H9 (cell line): ENCODE data around the gene ARHGEF9. TPM values are rescaled to one million over a fixed set of nuclear protein-coding genes. Genes with fewer than 3 reads are reported as not detected.

Source experiments
- DNase-seq: peaks from one replicate; pipeline ENCODE4 v3.0.0-alpha.2; 2017
- H2AFZ ChIP-seq: one replicate; pipeline ENCODE4 v1.6.1; 2013; ENCODE audit warnings: mild to moderate bottlenecking, low read length, control low read depth, moderate library complexity
- H2AK5ac ChIP-seq: 2 replicates; pipeline ENCODE4 v1.6.1; 2013; ENCODE audit warnings: low read length, control low read depth, mixed read lengths; ENCODE audit not compliant: insufficient read length
- H2BK120ac ChIP-seq: one replicate; pipeline ENCODE4 v1.6.1; 2013; ENCODE audit warnings: low read depth, mild to moderate bottlenecking, low read length, control low read depth, inconsistent platforms; ENCODE audit not compliant: poor library complexity, severe bottlenecking
- H2BK12ac ChIP-seq: 2 replicates; pipeline ENCODE4 v1.6.1; 2013; ENCODE audit warnings: low read length, control low read depth, mixed read lengths, low read depth; ENCODE audit not compliant: insufficient read length
- H2BK15ac ChIP-seq: 2 replicates; pipeline ENCODE4 v1.6.1; 2013; ENCODE audit warnings: low read depth, low read length, control low read depth
- H2BK20ac ChIP-seq: one replicate; pipeline ENCODE4 v1.6.1; 2013; ENCODE audit warnings: low read depth, mild to moderate bottlenecking, low read length, control low read depth, inconsistent platforms; ENCODE audit not compliant: poor library complexity, severe bottlenecking
- H2BK5ac ChIP-seq: 2 replicates; pipeline ENCODE4 v1.6.1; 2013; ENCODE audit warnings: low read length, control low read depth, mixed read lengths; ENCODE audit not compliant: insufficient read length
- H3K14ac ChIP-seq: 2 replicates; pipeline ENCODE4 v1.6.1; 2013; ENCODE audit warnings: low read length, control low read depth; ENCODE audit not compliant: insufficient read depth
- H3K18ac ChIP-seq: 2 replicates; pipeline ENCODE4 v1.6.1; 2013; ENCODE audit warnings: low read depth, mild to moderate bottlenecking, mixed read lengths, low read length, control low read depth; ENCODE audit not compliant: insufficient read length
- H3K23ac ChIP-seq: 2 replicates; pipeline ENCODE4 v1.6.1; 2013; ENCODE audit warnings: low read length, control low read depth, mixed read lengths, low read depth; ENCODE audit not compliant: insufficient read length
- H3K23me2 ChIP-seq: 2 replicates; pipeline ENCODE4 v1.6.1; 2013; ENCODE audit warnings: low read depth, mild to moderate bottlenecking, mixed read lengths, low read length, control low read depth; ENCODE audit not compliant: insufficient read length, poor library complexity, severe bottlenecking
- H3K27ac ChIP-seq: 2 replicates; pipeline ENCODE4 v1.5.1; 2013; ENCODE audit warnings: low read length, control low read depth, mixed read lengths, low read depth; ENCODE audit not compliant: insufficient read length
- H3K27me3 ChIP-seq: 2 replicates; pipeline ENCODE4 v1.6.1; 2013; ENCODE audit warnings: low read length, control low read depth, inconsistent platforms; ENCODE audit not compliant: insufficient read depth
- H3K4ac ChIP-seq: 2 replicates; pipeline ENCODE4 v1.6.1; 2013; ENCODE audit warnings: low read depth, mild to moderate bottlenecking, control low read depth, inconsistent platforms, low read length, moderate library complexity
- H3K4me1 ChIP-seq: 2 replicates; pipeline ENCODE4 v1.6.1; 2013; ENCODE audit warnings: low read length, control low read depth, inconsistent platforms; ENCODE audit not compliant: insufficient read depth
- H3K4me2 ChIP-seq: 2 replicates; pipeline ENCODE4 v1.6.1; 2013; ENCODE audit warnings: low read length, control low read depth, mixed read lengths; ENCODE audit not compliant: insufficient read length, insufficient read depth
- H3K56ac ChIP-seq: 2 replicates; pipeline ENCODE4 v1.6.1; 2013; ENCODE audit warnings: low read depth, mild to moderate bottlenecking, mixed read lengths, low read length, control low read depth; ENCODE audit not compliant: insufficient read length
- H3K79me1 ChIP-seq: 2 replicates; pipeline ENCODE4 v1.6.1; 2013; ENCODE audit warnings: low read depth, mild to moderate bottlenecking, moderate library complexity, low read length, control low read depth, inconsistent platforms; ENCODE audit not compliant: insufficient read depth, poor library complexity, severe bottlenecking
- H3K79me2 ChIP-seq: 2 replicates; pipeline ENCODE4 v1.6.1; 2013; ENCODE audit warnings: low read length, control low read depth, inconsistent platforms; ENCODE audit not compliant: insufficient read depth
- H3K9ac ChIP-seq: 2 replicates; pipeline ENCODE4 v1.6.1; 2013; ENCODE audit warnings: low read length, control low read depth, mixed read lengths; ENCODE audit not compliant: insufficient read length; ENCODE audit errors: extremely low read depth
- H3K9me3 ChIP-seq: one replicate; pipeline ENCODE4 v1.6.1; 2013; ENCODE audit warnings: low read depth, low read length, inconsistent platforms; ENCODE audit not compliant: control insufficient read depth
- H3T11ph ChIP-seq: one replicate; pipeline ENCODE4 v1.6.1; 2013; ENCODE audit warnings: mild to moderate bottlenecking, low read length, control low read depth, inconsistent platforms
- H4K20me1 ChIP-seq: one replicate; pipeline ENCODE4 v1.6.1; 2013; ENCODE audit not compliant: control insufficient read depth, insufficient read length, insufficient read depth
- H4K5ac ChIP-seq: 2 replicates; pipeline ENCODE4 v1.6.1; 2013; ENCODE audit warnings: low read depth, mild to moderate bottlenecking, mixed read lengths, low read length, control low read depth; ENCODE audit not compliant: insufficient read length
- H4K8ac ChIP-seq: replicated peaks from 2 replicates; pipeline ENCODE4 v1.6.1; 2013; ENCODE audit warnings: low read length, control low read depth, mixed read lengths, low read depth; ENCODE audit not compliant: insufficient read length
- H4K91ac ChIP-seq: 2 replicates; pipeline ENCODE4 v1.6.1; 2013; ENCODE audit warnings: low read depth, mild to moderate bottlenecking, moderate library complexity, mixed read lengths, low read length, control low read depth; ENCODE audit not compliant: insufficient read length
- H3K27ac Mint-ChIP-seq, 3 experiments: 2 replicates in 2 of 3; 3 replicates in 1 of 3; pipeline ENCODE4 v1.8.0; 2020 to 2021; ENCODE audit warnings: mixed read lengths in 3 of 3, mild to moderate bottlenecking in 1 of 3, moderate library complexity in 1 of 3
- H3K27me3 Mint-ChIP-seq: 2 replicates; pipeline ENCODE4 v1.8.0; 2021; ENCODE audit warnings: low read depth, mild to moderate bottlenecking, moderate library complexity, mixed read lengths
- H3K36me3 Mint-ChIP-seq, 3 experiments: 2 replicates in 2 of 3; 3 replicates in 1 of 3; pipeline ENCODE4 v1.8.0; 2020 to 2021; ENCODE audit warnings: low read depth in 3 of 3, mixed read lengths in 3 of 3; ENCODE audit not compliant: insufficient read depth in 1 of 3
- H3K4me1 Mint-ChIP-seq, 2 experiments: 2 replicates each; pipeline ENCODE4 v1.8.0; 2020; ENCODE audit warnings: mixed read lengths in 2 of 2
- H3K4me3 Mint-ChIP-seq, 2 experiments: 2 replicates in 1 of 2; 3 replicates in 1 of 2; pipeline ENCODE4 v1.8.0; 2020 to 2021; ENCODE audit warnings: mild to moderate bottlenecking in 2 of 2, mixed read lengths in 2 of 2, moderate library complexity in 1 of 2
- H3K9me3 Mint-ChIP-seq, 2 experiments: 2 replicates in 1 of 2; 3 replicates in 1 of 2; pipeline ENCODE4 v1.8.0; 2020; ENCODE audit warnings: mild to moderate bottlenecking in 2 of 2, mixed read lengths in 2 of 2, moderate library complexity in 1 of 2
- CTCF ChIP-seq: fragments of 200-600 bp; sonication (generic); conservative IDR thresholded peaks from 3 replicates; pipeline ENCODE4 v1.8.0; 2021; ENCODE audit warnings: antibody characterized with exemption, mild to moderate bottlenecking
- WGBS: extraction: QIAGEN DNeasy Blood & Tissue Kit; methylation state at CpG from one replicate; pipeline ENCODE4 v1.1.7; 2013; ENCODE audit warnings: missing lambda C conversion rate, low lambda C conversion rate, mixed read lengths; ENCODE audit not compliant: insufficient read length; ENCODE audit errors: extremely low coverage; 5-methylcytosine and 5-hydroxymethylcytosine counted together
- total RNA-seq: library from RNA; stranded (reverse); gene quantifications from 2 replicates; pipeline ENCODE4 v1.2.1, GENCODE V29; 2021

Gene ARHGEF9
- total RNA-seq, 1 experiment from 2014 or later = 26.4 TPM

- Histone ChIP-seq H3K79me1 (peaks cover 10% of the 10 kb centered on the region), H3K9me3 (peaks cover 64% of the 10 kb centered on the region), H3K27ac (no peak overlapping the region), H2BK20ac (no peak overlapping the region), H3K56ac (no peak overlapping the region), H4K8ac (no peak overlapping the region), H3K23ac (no peak overlapping the region), H2AFZ (no peak overlapping the region), H3K79me2 (peaks cover 5% of the 10 kb centered on the region; the same call in 1 of the 2 replicates), H4K5ac (no peak overlapping the region), H2AK5ac (no peak overlapping the region), H2BK15ac (no peak overlapping the region), H3K23me2 (no peaks in the 10 kb centered on the region), H3K27me3 (no peaks in the 10 kb centered on the region), H3K18ac (no peak overlapping the region), H2BK5ac (no peak overlapping the region), H3K9ac (no peak overlapping the region), H3K4ac (no peak overlapping the region), H2BK12ac (no peak overlapping the region), H4K91ac (no peak overlapping the region), H3T11ph (no peak overlapping the region), H4K20me1 (no peaks in the 10 kb centered on the region), H3K14ac (no peak overlapping the region), H2BK120ac (no peak overlapping the region), H3K4me2 (no peak overlapping the region), H3K4me1 (peaks cover 3% of the 10 kb centered on the region; the same call in 1 of the 2 replicates)
- Mint-ChIP-seq H3K36me3 (peaks cover 0 to 18% (median 2%) of the 10 kb centered on the region in 3 experiments; a peak in 4 of 7 replicates), H3K27me3 (no peaks in the 10 kb centered on the region), H3K27ac (no peak overlapping the region), H3K9me3 (peaks cover 71 to 72% of the 10 kb centered on the region in 2 experiments), H3K4me1 (peaks cover 18 to 42% of the 10 kb centered on the region in 2 experiments), H3K4me3 (no peak overlapping the region)
- no peak for DNase-seq
- no CpG with 5 or more reads among the region's 2 CpGs for WGBS
- no peak for TF ChIP-seq CTCF
These were observed 37.7 kb downstream of the ARHGEF9 start for GRCh38 chrX:63747331-63747730.
